GM18951 (cell line): ENCODE results near the gene PWWP3B.

ENCODE experiments used
- POLR2A ChIP-seq: IDR thresholded peaks from 4 replicates; pipeline ENCODE4 v1.6.1; 2011; ENCODE audit warnings: mild to moderate bottlenecking; ENCODE audit not compliant: insufficient read length, insufficient read depth; ENCODE audit errors: extremely low read depth
- in situ Hi-C: fragments of 300-500 bp; cut with MboI; formaldehyde crosslinking; loops from one replicate; pipeline ENCODE4 v1.12.0; 2022; ENCODE audit warnings: low sequenced_read_pairs, mixed read lengths, inconsistent platforms; ENCODE audit not compliant: unreplicated experiment

PWWP3B gene

GRCh38 chrX:106208154-106208553, 40.0 kb downstream of the PWWP3B start:
- TF ChIP-seq POLR2A: no peak
- in situ Hi-C loops: no loop called here
